SU-DHL-6 (cell line): ENCODE data around the gene SLC12A7.

Experiments
- EZH2phosphoT487 ChIP-seq: fragments of 200-600 bp; sonication (generic), shearing (Covaris generic); conservative IDR thresholded peaks from 2 replicates; pipeline ENCODE4 v1.6.1; 2018; ENCODE audit warnings: mild to moderate bottlenecking, antibody characterized with exemption, low read length, moderate library complexity, mixed read lengths
- TF ChIP-seq, protein P1 (sequence below): fragments of 200-600 bp; sonication (generic); IDR thresholded peaks from one replicate; pipeline ENCODE4 v1.5.1; 2017; ENCODE audit warnings: antibody characterized with exemption, mild to moderate bottlenecking, low read length, moderate library complexity; ENCODE audit not compliant: insufficient read depth, poor library complexity, severe bottlenecking

DNA sequence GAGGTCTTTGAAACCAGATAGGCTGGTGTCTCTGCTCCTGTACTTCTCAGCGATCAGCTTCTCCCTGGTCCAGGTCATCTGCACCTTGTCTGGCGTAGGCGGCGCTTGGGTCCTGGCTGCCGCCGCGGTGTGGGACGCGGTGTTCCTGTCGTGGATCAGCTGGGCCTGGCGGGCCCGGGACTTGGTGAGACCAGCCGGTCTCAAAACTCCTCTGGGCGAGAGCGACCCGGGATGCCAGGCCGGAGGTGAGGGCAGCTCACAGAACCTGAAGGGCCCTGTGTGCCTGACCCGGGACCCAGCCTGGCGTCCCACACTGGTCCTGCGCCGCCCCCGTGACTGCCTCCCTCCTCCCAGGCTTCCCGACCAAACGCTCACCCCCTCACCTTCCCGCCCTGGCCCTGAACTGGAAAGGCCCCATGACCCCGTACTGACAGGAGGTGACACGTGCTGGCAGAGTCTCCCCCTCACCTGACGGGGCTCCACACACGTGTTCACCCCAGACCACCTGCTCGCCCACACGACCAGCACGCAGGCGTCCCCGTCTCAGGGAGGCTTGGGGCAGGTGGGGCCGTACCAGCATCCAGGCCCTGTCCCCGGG is 54.3 kb downstream of the SLC12A7 start:
- TF ChIP-seq, protein P1, sequence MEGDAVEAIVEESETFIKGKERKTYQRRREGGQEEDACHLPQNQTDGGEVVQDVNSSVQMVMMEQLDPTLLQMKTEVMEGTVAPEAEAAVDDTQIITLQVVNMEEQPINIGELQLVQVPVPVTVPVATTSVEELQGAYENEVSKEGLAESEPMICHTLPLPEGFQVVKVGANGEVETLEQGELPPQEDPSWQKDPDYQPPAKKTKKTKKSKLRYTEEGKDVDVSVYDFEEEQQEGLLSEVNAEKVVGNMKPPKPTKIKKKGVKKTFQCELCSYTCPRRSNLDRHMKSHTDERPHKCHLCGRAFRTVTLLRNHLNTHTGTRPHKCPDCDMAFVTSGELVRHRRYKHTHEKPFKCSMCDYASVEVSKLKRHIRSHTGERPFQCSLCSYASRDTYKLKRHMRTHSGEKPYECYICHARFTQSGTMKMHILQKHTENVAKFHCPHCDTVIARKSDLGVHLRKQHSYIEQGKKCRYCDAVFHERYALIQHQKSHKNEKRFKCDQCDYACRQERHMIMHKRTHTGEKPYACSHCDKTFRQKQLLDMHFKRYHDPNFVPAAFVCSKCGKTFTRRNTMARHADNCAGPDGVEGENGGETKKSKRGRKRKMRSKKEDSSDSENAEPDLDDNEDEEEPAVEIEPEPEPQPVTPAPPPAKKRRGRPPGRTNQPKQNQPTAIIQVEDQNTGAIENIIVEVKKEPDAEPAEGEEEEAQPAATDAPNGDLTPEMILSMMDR = no peak
- no peak for TF ChIP-seq EZH2phosphoT487
